Measurements from ENCODE around the gene SEMA4A.

The SEMA4A gene

DNA sequence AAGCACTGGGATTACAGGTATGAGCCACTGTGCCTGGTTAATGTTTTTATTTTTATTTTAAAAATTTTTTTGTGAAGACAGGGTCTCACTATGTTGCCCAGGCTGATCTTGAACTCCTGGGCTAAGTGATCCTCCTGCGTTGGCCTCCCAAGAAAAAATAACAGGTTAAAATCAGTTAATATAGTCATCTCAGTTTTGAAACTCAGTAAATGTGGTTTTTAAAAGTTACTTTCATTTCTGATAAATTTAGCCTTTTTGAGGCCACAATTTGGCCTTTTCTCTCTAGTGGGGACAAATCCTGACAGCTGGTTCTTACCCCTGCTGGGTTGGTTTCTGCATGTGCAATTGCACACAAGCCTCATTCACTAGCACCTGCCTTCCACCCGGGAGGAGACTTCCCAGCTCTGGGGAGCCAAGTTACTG is 72.7 kb downstream of the SEMA4A start:
- DNase-seq (ENCODE audit: low read depth in 2 of 2, low spot score in 1 of 2), result no peak

DNA sequence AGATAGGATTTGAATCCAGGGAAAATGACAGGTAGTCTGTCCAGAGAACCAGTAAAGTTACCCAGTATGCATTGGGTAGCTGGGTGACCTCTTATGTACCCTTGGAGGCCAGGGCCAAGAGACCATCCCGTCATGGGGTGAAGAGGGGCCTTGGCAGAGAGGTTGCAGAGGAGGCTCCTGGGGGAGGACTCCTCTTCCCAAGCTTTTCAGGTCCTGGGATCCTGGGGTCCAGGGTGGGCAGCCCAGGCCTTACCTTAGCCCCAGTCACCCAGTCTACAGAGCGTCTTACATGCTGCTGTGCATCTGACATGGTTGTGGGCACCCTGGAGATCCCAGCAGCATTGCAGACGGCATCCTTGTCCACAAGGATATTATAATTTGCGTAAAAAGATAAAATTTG is 73.4 kb downstream of the SEMA4A start:
- no peak for DNase-seq (ENCODE audit: low read depth in 2 of 2, low spot score in 1 of 2)
